Neural progenitor cell (in vitro differentiated cells): ENCODE data around the gene CREG2.

Experiments used
- CTCF ChIP-seq: fragments of 200-600 bp; sonication (generic); IDR thresholded peaks from 2 replicates; pipeline ENCODE4 v1.5.1; 2017; ENCODE audit warnings: antibody characterized with exemption, mild to moderate bottlenecking
- EZH2phosphoT487 ChIP-seq: fragments of 200-600 bp; sonication (generic); IDR thresholded peaks from 2 replicates; pipeline ENCODE4 v1.6.1; 2017; ENCODE audit warnings: antibody characterized with exemption

GRCh38 chr2:101346909-101347308 lies 40.4 kb downstream of the CREG2 start:
- TF ChIP-seq EZH2phosphoT487 (no peak), CTCF (no peak)
